GM12864 (cell line): ENCODE measurements around the gene RBM25.

ENCODE experiments used
- DNase-seq: peaks from one replicate; pipeline ENCODE4 v3.0.0-alpha.2; 2011; ENCODE audit warnings: low read depth
- H3K4me3 ChIP-seq: 2 replicates; pipeline ENCODE4 v1.5.1; 2011; ENCODE audit warnings: mild to moderate bottlenecking, low read depth, low read length, control low read depth
- TF ChIP-seq, protein P1 (sequence below): IDR thresholded peaks from 2 replicates; pipeline ENCODE4 v1.5.1; 2011; ENCODE audit warnings: low read depth, mild to moderate bottlenecking, moderate library complexity, low read length, control low read depth, inconsistent platforms; ENCODE audit errors: missing control alignments

Gene RBM25

DNA sequence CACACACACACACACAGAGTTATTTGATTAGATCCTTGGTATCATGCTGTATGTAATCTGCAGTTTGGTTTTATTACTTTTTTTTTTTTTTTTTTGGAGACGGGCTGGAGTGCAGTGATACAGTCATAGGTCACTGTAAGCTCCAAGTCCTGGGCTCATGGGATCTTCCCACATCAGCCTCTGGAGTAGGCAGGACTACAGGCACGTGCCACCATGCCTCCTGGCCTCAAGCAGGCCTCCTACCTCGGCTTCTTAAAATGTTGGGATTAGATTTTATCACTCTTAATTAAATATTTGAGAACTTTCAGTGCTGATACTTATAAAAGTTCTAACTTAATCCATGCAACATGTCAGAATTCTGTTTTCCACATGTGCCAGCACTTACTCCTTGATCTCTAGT lies 46.7 kb downstream of the RBM25 start:
- no peak overlapping the region for H3K4me3 ChIP-seq
- DNase-seq = no peak
- TF ChIP-seq, protein P1, sequence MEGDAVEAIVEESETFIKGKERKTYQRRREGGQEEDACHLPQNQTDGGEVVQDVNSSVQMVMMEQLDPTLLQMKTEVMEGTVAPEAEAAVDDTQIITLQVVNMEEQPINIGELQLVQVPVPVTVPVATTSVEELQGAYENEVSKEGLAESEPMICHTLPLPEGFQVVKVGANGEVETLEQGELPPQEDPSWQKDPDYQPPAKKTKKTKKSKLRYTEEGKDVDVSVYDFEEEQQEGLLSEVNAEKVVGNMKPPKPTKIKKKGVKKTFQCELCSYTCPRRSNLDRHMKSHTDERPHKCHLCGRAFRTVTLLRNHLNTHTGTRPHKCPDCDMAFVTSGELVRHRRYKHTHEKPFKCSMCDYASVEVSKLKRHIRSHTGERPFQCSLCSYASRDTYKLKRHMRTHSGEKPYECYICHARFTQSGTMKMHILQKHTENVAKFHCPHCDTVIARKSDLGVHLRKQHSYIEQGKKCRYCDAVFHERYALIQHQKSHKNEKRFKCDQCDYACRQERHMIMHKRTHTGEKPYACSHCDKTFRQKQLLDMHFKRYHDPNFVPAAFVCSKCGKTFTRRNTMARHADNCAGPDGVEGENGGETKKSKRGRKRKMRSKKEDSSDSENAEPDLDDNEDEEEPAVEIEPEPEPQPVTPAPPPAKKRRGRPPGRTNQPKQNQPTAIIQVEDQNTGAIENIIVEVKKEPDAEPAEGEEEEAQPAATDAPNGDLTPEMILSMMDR = no peak

DNA sequence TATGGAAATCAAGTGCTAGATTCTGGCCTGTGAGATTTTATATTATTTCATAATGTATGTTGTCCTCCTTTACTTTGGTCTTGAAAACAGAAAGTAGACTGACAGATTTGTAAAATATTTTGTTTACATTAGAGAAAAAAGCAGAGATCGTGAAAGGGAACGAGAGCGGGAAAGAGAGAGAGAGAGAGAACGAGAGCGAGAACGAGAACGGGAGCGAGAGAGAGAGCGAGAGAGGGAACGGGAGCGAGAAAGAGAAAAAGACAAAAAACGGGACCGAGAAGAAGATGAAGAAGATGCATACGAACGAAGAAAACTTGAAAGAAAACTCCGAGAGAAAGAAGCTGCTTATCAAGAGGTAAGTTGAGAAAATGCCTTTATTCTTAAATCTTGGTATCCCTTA lies 47.4 kb downstream of the RBM25 start:
- no peak overlapping the region for H3K4me3 ChIP-seq
- DNase-seq = no peak
- TF ChIP-seq, protein P1 = no peak

DNA sequence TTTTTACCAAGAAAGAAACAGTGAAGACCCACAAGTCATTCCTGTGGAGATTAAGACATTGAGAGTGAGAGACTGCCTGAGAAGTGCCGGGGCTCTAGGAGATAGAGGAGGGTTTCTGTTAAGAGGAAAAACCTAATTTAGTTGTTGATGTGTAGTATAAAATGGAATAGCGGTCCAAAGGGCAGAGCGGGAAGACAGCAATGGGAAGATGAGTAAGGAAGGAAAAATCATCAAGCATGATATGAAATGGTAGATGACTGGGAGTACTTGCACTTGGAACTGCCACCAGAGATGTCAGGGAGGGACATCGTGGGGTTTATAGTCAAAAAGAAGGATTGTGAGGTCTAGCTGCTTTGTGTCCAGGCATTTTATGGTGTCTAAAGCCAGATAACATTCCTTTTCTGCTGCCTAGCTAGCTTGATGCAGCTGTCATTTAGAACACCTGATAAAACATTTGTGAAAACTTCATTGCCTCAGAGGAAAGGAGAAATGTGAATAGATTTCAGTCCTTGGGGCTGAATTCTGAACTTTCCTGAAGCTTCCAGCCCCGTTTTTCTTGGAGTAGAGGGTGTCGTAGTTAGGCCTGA lies 57.8 kb downstream of the RBM25 start:
- DNase-seq = no peak
- TF ChIP-seq, protein P1 = no peak
- H3K4me3 ChIP-seq = no peak overlapping the region

DNA sequence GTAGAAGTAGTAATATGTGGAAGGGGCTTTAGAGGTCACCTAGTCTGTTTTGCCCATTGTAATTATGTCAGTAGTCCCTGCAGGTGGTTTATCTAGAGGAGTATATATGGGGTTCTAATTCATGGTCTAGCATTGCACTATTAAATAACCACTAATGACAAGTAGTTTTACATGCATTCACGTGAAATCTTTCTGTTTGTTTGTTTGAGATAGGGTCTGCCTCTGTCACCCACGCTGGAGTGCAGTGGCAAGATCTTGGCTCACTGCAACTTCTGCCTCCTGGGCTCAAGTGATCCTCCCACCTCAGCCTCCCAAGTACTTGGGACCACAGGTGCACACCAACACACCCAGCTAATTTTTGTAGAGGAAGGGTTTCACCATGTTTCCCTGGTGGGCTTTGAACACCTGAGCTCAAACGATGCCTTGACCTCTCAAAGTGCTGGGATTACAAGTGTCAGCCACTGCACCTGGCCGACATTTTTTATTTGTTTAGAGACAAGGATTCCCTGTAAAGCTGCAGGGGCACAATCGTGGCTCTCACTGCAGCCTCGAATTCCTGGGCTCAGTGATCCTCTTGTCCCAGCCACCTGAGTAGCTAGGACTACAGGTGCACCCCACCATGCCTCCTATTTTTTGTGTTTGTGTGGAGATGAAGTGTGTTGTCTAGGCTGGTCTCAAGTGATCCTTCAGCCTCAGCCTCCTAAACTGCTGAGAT lies 66.0 kb downstream of the RBM25 start:
- DNase-seq = no peak
- TF ChIP-seq, protein P1 = no peak
- H3K4me3 ChIP-seq = no peak overlapping the region

DNA sequence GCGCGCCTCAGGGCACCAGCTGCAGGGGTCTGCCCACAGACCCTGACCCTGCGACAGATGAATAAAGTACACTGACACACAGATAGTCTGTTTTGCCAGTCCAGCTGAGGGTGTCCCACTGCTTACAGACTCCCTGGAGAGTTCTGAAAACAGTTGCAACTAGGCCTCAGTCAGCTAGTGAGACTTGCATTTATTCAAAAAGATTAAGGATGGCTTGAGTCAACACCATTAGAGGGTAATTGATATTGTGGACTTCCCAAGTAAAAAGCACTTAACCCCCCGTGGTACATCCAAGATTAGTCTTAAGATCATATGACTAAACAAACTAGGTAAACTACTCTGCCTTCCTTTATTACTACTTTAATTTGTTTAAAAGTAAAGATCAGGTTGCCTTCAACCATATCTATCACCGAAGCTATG lies 66.8 kb downstream of the RBM25 start:
- no peak for DNase-seq
- H3K4me3 ChIP-seq = no peak overlapping the region
- TF ChIP-seq, protein P1 = no peak

DNA sequence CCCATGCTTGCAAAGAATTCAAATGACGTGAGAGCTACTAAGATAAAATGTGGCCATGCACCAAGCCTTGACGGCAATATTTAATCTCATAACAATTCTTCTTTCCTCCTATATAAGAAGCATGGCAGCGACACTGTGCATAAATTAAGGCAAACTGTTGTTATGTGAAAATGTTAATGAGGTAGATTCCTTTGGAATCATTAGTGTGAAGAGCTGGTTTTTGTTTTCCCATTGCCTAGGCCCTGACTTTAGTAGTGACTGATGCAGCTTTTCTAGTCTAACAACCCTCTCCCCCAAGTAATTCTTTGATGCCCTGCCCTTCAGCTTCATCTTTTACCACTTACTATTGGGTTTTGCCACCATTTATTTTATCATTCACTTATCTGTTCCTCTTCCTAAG lies 67.4 kb downstream of the RBM25 start:
- DNase-seq = no peak
- TF ChIP-seq, protein P1 = no peak
- no peak overlapping the region for H3K4me3 ChIP-seq

DNA sequence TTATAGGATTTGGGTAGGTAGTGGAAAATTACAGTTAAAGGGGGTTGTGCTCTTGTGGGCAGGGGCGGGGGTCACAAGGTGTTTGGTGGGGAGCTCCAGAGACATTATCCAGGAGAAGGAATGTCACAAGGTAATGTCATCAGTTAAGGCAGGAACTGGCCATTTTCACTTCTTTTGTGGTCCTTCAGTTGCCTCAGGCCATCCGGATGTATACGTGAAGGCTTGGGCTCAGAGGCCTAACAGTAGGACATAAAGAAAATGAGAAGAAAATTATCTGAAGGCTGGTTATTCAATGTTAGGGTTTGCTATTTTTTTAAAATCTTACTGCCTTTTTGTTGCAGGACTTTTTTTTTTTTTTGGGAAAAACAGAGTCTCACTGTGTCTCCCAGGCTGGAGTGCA lies 75.5 kb downstream of the RBM25 start:
- TF ChIP-seq, protein P1 = no peak
- H3K4me3 ChIP-seq = no peak overlapping the region
- no peak for DNase-seq
